Stimulated activated naive CD8-positive, alpha-beta T cell treated with anti-CD3 and anti-CD28 coated beads, Interleukin-15, Interleukin-2, amounts not matched to agents 100 ng/mL and 50 ng/mL, for 24 hours (primary cell): ENCODE data around the gene KNDC1.

Experiments
- H3K27ac Mint-ChIP-seq: one replicate; pipeline ENCODE4 v1.8.0; 2021; ENCODE audit warnings: mild to moderate bottlenecking, mixed read lengths
- H3K27me3 Mint-ChIP-seq: one replicate; pipeline ENCODE4 v1.8.0; 2021; ENCODE audit warnings: mixed read lengths
- H3K36me3 Mint-ChIP-seq: one replicate; pipeline ENCODE4 v1.8.0; 2021; ENCODE audit warnings: low read depth, mixed read lengths
- H3K4me1 Mint-ChIP-seq: one replicate; pipeline ENCODE4 v1.8.0; 2021; ENCODE audit warnings: low read depth, mixed read lengths
- H3K4me3 Mint-ChIP-seq: one replicate; pipeline ENCODE4 v1.8.0; 2021; ENCODE audit warnings: mild to moderate bottlenecking, mixed read lengths
- H3K9me3 Mint-ChIP-seq: one replicate; pipeline ENCODE4 v1.8.0; 2021; ENCODE audit warnings: mixed read lengths

The KNDC1 gene

GRCh38 chr10:133204226-133205015 is 44.4 kb downstream of the KNDC1 start:
- H3K4me1 Mint-ChIP-seq = no peaks in the 10 kb centered on the region
- H3K27ac Mint-ChIP-seq = no peak overlapping the region
- H3K27me3 Mint-ChIP-seq = no peaks in the 10 kb centered on the region
- H3K9me3 Mint-ChIP-seq = no peaks in the 10 kb centered on the region
- H3K36me3 Mint-ChIP-seq = no peaks in the 10 kb centered on the region
- no peak overlapping the region for H3K4me3 Mint-ChIP-seq

GRCh38 chr10:133205146-133205545 is 45.1 kb downstream of the KNDC1 start:
- H3K9me3 Mint-ChIP-seq = no peaks in the 10 kb centered on the region
- no peak overlapping the region for H3K4me3 Mint-ChIP-seq
- no peaks in the 10 kb centered on the region for H3K27me3 Mint-ChIP-seq
- H3K36me3 Mint-ChIP-seq = no peaks in the 10 kb centered on the region
- no peaks in the 10 kb centered on the region for H3K4me1 Mint-ChIP-seq
- H3K27ac Mint-ChIP-seq = no peak overlapping the region

GRCh38 chr10:133206356-133207040 is 46.5 kb downstream of the KNDC1 start:
- H3K4me1 Mint-ChIP-seq = no peaks in the 10 kb centered on the region
- no peaks in the 10 kb centered on the region for H3K9me3 Mint-ChIP-seq
- H3K4me3 Mint-ChIP-seq = no peak overlapping the region
- no peaks in the 10 kb centered on the region for H3K27me3 Mint-ChIP-seq
- no peaks in the 10 kb centered on the region for H3K36me3 Mint-ChIP-seq
- no peak overlapping the region for H3K27ac Mint-ChIP-seq

- Mint-ChIP-seq H3K4me3 (no peak overlapping the region), H3K36me3 (no peaks in the 10 kb centered on the region), H3K27ac (no peak overlapping the region), H3K4me1 (no peaks in the 10 kb centered on the region), H3K27me3 (no peaks in the 10 kb centered on the region), H3K9me3 (no peaks in the 10 kb centered on the region)
Observed at GRCh38 chr10:133207041-133207600, 47.1 kb downstream of the KNDC1 start.

GRCh38 chr10:133207627-133208026 is 47.6 kb downstream of the KNDC1 start:
- Mint-ChIP-seq H3K27me3 (no peaks in the 10 kb centered on the region), H3K4me3 (no peak overlapping the region), H3K36me3 (no peaks in the 10 kb centered on the region), H3K4me1 (no peaks in the 10 kb centered on the region), H3K27ac (no peak overlapping the region), H3K9me3 (no peaks in the 10 kb centered on the region)

- Mint-ChIP-seq H3K27ac (no peak overlapping the region), H3K4me1 (no peaks in the 10 kb centered on the region)
Observed at GRCh38 chr10:133208466-133208865, 48.4 kb downstream of the KNDC1 start.

GRCh38 chr10:133209117-133209516 is 49.1 kb downstream of the KNDC1 start:
- H3K4me1 Mint-ChIP-seq = no peaks in the 10 kb centered on the region
- no peaks in the 10 kb centered on the region for H3K9me3 Mint-ChIP-seq
- H3K36me3 Mint-ChIP-seq = no peaks in the 10 kb centered on the region
- H3K27me3 Mint-ChIP-seq = no peaks in the 10 kb centered on the region
- H3K4me3 Mint-ChIP-seq = no peak overlapping the region
- no peak overlapping the region for H3K27ac Mint-ChIP-seq

More at GRCh38 chr10:133208466-133208865, 48.4 kb downstream of the KNDC1 start:
- Mint-ChIP-seq H3K9me3 (no peaks in the 10 kb centered on the region), H3K4me3 (no peak overlapping the region), H3K36me3 (no peaks in the 10 kb centered on the region), H3K27me3 (no peaks in the 10 kb centered on the region)

GRCh38 chr10:133209641-133210040 is 49.6 kb downstream of the KNDC1 start:
- H3K27ac Mint-ChIP-seq = no peak overlapping the region
- H3K4me3 Mint-ChIP-seq = no peak overlapping the region
- no peaks in the 10 kb centered on the region for H3K36me3 Mint-ChIP-seq
- no peaks in the 10 kb centered on the region for H3K9me3 Mint-ChIP-seq
- H3K27me3 Mint-ChIP-seq = no peaks in the 10 kb centered on the region
- H3K4me1 Mint-ChIP-seq = no peaks in the 10 kb centered on the region

- Mint-ChIP-seq H3K27me3 (no peaks in the 10 kb centered on the region), H3K9me3 (no peaks in the 10 kb centered on the region), H3K4me1 (no peaks in the 10 kb centered on the region), H3K27ac (no peak overlapping the region), H3K36me3 (no peaks in the 10 kb centered on the region), H3K4me3 (no peak overlapping the region)
Observed at GRCh38 chr10:133210398-133211140, 50.5 kb downstream of the KNDC1 start.

GRCh38 chr10:133211141-133211830 is 51.3 kb downstream of the KNDC1 start:
- H3K27ac Mint-ChIP-seq = no peak overlapping the region
- H3K27me3 Mint-ChIP-seq = peaks cover 3% of the 10 kb centered on the region
- H3K36me3 Mint-ChIP-seq = no peaks in the 10 kb centered on the region
- no peak overlapping the region for H3K4me3 Mint-ChIP-seq
- H3K9me3 Mint-ChIP-seq = no peaks in the 10 kb centered on the region
- H3K4me1 Mint-ChIP-seq = no peaks in the 10 kb centered on the region

- peaks cover 3% of the 10 kb centered on the region for H3K27me3 Mint-ChIP-seq
- no peaks in the 10 kb centered on the region for H3K4me1 Mint-ChIP-seq
- no peaks in the 10 kb centered on the region for H3K9me3 Mint-ChIP-seq
- no peaks in the 10 kb centered on the region for H3K36me3 Mint-ChIP-seq
- no peak overlapping the region for H3K27ac Mint-ChIP-seq
- no peak overlapping the region for H3K4me3 Mint-ChIP-seq
Observed at GRCh38 chr10:133211959-133212852, 52.2 kb downstream of the KNDC1 start.

- H3K9me3 Mint-ChIP-seq = no peaks in the 10 kb centered on the region
- no peaks in the 10 kb centered on the region for H3K36me3 Mint-ChIP-seq
- no peak overlapping the region for H3K4me3 Mint-ChIP-seq
- peaks cover 3% of the 10 kb centered on the region for H3K27me3 Mint-ChIP-seq
- no peak overlapping the region for H3K27ac Mint-ChIP-seq
- no peaks in the 10 kb centered on the region for H3K4me1 Mint-ChIP-seq
Observed at GRCh38 chr10:133212853-133213494, 53.0 kb downstream of the KNDC1 start.

GRCh38 chr10:133213641-133214467 is 53.8 kb downstream of the KNDC1 start:
- H3K36me3 Mint-ChIP-seq = no peaks in the 10 kb centered on the region
- H3K27ac Mint-ChIP-seq = no peak overlapping the region

More at GRCh38 chr10:133213641-133214467, 53.8 kb downstream of the KNDC1 start:
- Mint-ChIP-seq H3K4me1 (no peaks in the 10 kb centered on the region), H3K27me3 (peaks cover 3% of the 10 kb centered on the region), H3K9me3 (no peaks in the 10 kb centered on the region), H3K4me3 (no peak overlapping the region)
